HCT116 (cell line): ENCODE results near the gene SPATA21. TPM values are rescaled to one million over a fixed set of nuclear protein-coding genes. Genes with fewer than 3 reads are reported as not detected.

Experiments
- ATAC-seq: fragments of 200-7000 bp; cut with Tn5 transposase; 2 replicates; pipeline ENCODE4 v1.9.1; 2020; ENCODE audit warnings: mild to moderate bottlenecking, moderate library complexity
- BruUV-seq: library from RNA; stranded (reverse); fragments of 400-500 nt; replicated peaks from 2 replicates; lab custom pipeline; 2021; lab: Mats Ljungman, UMichigan
- CTCF ChIA-PET: fragments of 300-600 bp; sonication (Branson Sonifier 250); formaldehyde crosslinking; loops from one replicate; lab custom pipeline; 2021; ENCODE audit warnings: antibody characterized with exemption; lab: Charles Lee
- POLR2A ChIA-PET: fragments of 300-600, 350-600 bp; sonication (Branson Sonifier 250); formaldehyde crosslinking; loops from one replicate; lab custom pipeline; 2021; ENCODE audit warnings: antibody characterized with exemption; lab: Charles Lee
- RAD21 ChIA-PET, 2 experiments: fragments of 300-600 bp; sonication (Branson Sonifier 250); formaldehyde crosslinking; loops; one replicate each; lab custom pipeline; 2023; ENCODE audit warnings: low total read pairs in 2 of 2; ENCODE audit not compliant: uncharacterized antibody in 2 of 2, unreplicated experiment in 2 of 2, low non-redundant PET in 1 of 2; lab: Charles Lee
- DNase-seq: peaks from one replicate; pipeline ENCODE4 v3.0.0-alpha.2; 2010; ENCODE audit warnings: low read depth, low spot score
- H2AFZ ChIP-seq: fragments of 200-600 bp; shearing (Covaris generic), sonication (generic); 2 replicates; pipeline ENCODE4 v1.6.1; 2017; ENCODE audit warnings: low read depth, mixed run types, mixed read lengths, antibody characterized with exemption, low read length; ENCODE audit not compliant: poor library complexity, severe bottlenecking
- H3K27ac ChIP-seq: 2 replicates; pipeline ENCODE4 v1.5.1; 2012; ENCODE audit warnings: low read depth, low read length
- H3K27me3 ChIP-seq: fragments of 200-600 bp; sonication (generic); 2 replicates; pipeline ENCODE4 v1.6.1; 2016; ENCODE audit warnings: mixed run types, low read length, mixed read lengths; ENCODE audit not compliant: insufficient read depth
- H3K36me3 ChIP-seq, 2 experiments: fragments of 200-500 bp in 1 of 2; fragments of 200-600 bp in 1 of 2; sonication (Bioruptor generic) in 1 of 2; sonication (generic) in 1 of 2; 2 replicates each; pipeline versions ENCODE4 v1.5.1 to v1.6.1; 2014 to 2016; ENCODE audit warnings: low read length in 2 of 2, inconsistent platforms in 1 of 2, mixed read lengths in 1 of 2, mixed run types in 1 of 2; ENCODE audit not compliant: insufficient read depth in 2 of 2, control insufficient read depth in 1 of 2
- H3K4me1 ChIP-seq, 2 experiments: fragments of 200-600 bp in 1 of 2; sonication (generic) in 1 of 2; 2 replicates each; pipeline versions ENCODE4 v1.5.1 to v1.6.1; 2012 to 2017; ENCODE audit warnings: low read length in 2 of 2, inconsistent platforms in 1 of 2, mild to moderate bottlenecking in 1 of 2, mixed read lengths in 1 of 2, mixed run types in 1 of 2, moderate library complexity in 1 of 2; ENCODE audit not compliant: insufficient read depth in 2 of 2, control insufficient read depth in 1 of 2
- H3K4me2 ChIP-seq: fragments of 200-600 bp; sonication (generic); 2 replicates; pipeline ENCODE4 v1.6.1; 2017; ENCODE audit warnings: mixed run types, low read length, mixed read lengths
- H3K4me3 ChIP-seq, 2 experiments: fragments of 200-600 bp in 1 of 2; sonication (generic) in 1 of 2; replicated peaks in 1 of 2; 2 replicates each; pipeline ENCODE4 v1.5.1; 2011 to 2016; ENCODE audit warnings: low read length in 2 of 2, control low read depth in 1 of 2, low read depth in 1 of 2, mild to moderate bottlenecking in 1 of 2, mixed read lengths in 1 of 2, mixed run types in 1 of 2
- H3K79me2 ChIP-seq: fragments of 200-600 bp; sonication (generic); 2 replicates; pipeline ENCODE4 v1.6.1; 2017; ENCODE audit warnings: mild to moderate bottlenecking, mixed run types, low read length, moderate library complexity, mixed read lengths; ENCODE audit not compliant: insufficient read depth
- H3K9ac ChIP-seq: fragments of 200-600 bp; sonication (generic); 2 replicates; pipeline ENCODE4 v1.6.1; 2016; ENCODE audit warnings: low read length, mixed read lengths
- H3K9me2 ChIP-seq: fragments of 200-600 bp; sonication (generic), shearing (Covaris generic); 2 replicates; pipeline ENCODE4 v1.6.1; 2017; ENCODE audit warnings: mixed run types, mild to moderate bottlenecking, moderate library complexity; ENCODE audit not compliant: insufficient read depth
- H3K9me3 ChIP-seq, 2 experiments: fragments of 200-500 bp in 1 of 2; fragments of 200-600 bp in 1 of 2; sonication (Bioruptor generic) in 1 of 2; sonication (generic) in 1 of 2; 2 replicates each; pipeline ENCODE4 v1.6.1; 2014 to 2017; ENCODE audit warnings: low read length in 2 of 2, mixed read lengths in 2 of 2, inconsistent platforms in 1 of 2, low read depth in 1 of 2, mild to moderate bottlenecking in 1 of 2, mixed run types in 1 of 2, moderate library complexity in 1 of 2; ENCODE audit not compliant: control insufficient read depth in 1 of 2, insufficient read depth in 1 of 2
- H4K20me1 ChIP-seq: fragments of 200-600 bp; sonication (generic), shearing (Covaris generic); 2 replicates; pipeline ENCODE4 v1.6.1; 2017; ENCODE audit warnings: mixed run types, mild to moderate bottlenecking, moderate library complexity; ENCODE audit not compliant: insufficient read depth
- ELF1 ChIP-seq: IDR thresholded peaks from 2 replicates; pipeline ENCODE4 v1.6.1; 2012; ENCODE audit warnings: low read depth, borderline replicate concordance
- EZH2 ChIP-seq: fragments of 200-600 bp; sonication (generic); IDR thresholded peaks from 2 replicates; pipeline ENCODE4 v1.6.1; 2017; ENCODE audit warnings: antibody characterized with exemption, mixed run types
- EZH2phosphoT487 ChIP-seq: fragments of 200-600 bp; IDR thresholded peaks from 2 replicates; pipeline ENCODE4 v1.6.1; 2018; ENCODE audit warnings: antibody characterized with exemption, borderline replicate concordance
- JUND ChIP-seq: IDR thresholded peaks from 2 replicates; pipeline ENCODE4 v1.6.1; 2012
- POLR2A ChIP-seq: IDR thresholded peaks from 2 replicates; pipeline ENCODE4 v1.7.0; 2011; ENCODE audit warnings: borderline replicate concordance; ENCODE audit not compliant: insufficient read depth, insufficient read length; ENCODE audit errors: extremely low read depth
- POLR2AphosphoS5 ChIP-seq: IDR thresholded peaks from 2 replicates; pipeline ENCODE4 v1.6.1; 2011; ENCODE audit warnings: mild to moderate bottlenecking, low read depth, low read length, moderate library complexity
- YY1 ChIP-seq: IDR thresholded peaks from 2 replicates; pipeline ENCODE4 v1.6.1; 2011; ENCODE audit warnings: low read length, low read depth, moderate library complexity, mild to moderate bottlenecking; ENCODE audit not compliant: insufficient replicate concordance; ENCODE audit errors: extremely low read depth
- intact Hi-C: fragments of 100-400 bp; cut with micrococcal nuclease; formaldehyde crosslinking; loops from 2 replicates; pipeline ENCODE4 v1.10.0; 2022
- total RNA-seq: library from RNA; stranded (reverse); gene quantifications from one replicate; pipeline ENCODE4 v1.2.1, GENCODE V29; 2021; ENCODE audit not compliant: unreplicated experiment
- TF ChIP-seq, protein P1 (sequence below): IDR thresholded peaks from 2 replicates; pipeline ENCODE4 v1.6.1; 2011; ENCODE audit warnings: mild to moderate bottlenecking, low read length, moderate library complexity; ENCODE audit not compliant: insufficient replicate concordance; ENCODE audit errors: extremely low read depth
- TF ChIP-seq, protein P2 (sequence below), 3 experiments: fragments of 200-600 bp in 1 of 3; sonication (generic) in 1 of 3; IDR thresholded peaks in 2 of 3; conservative IDR thresholded peaks in 1 of 3; 2 replicates each; pipeline ENCODE4 v1.5.1; 2012 to 2017; ENCODE audit warnings: low read depth in 2 of 3, low read length in 2 of 3, antibody characterized with exemption in 1 of 3, borderline replicate concordance in 1 of 3, control low read depth in 1 of 3, mild to moderate bottlenecking in 1 of 3, mixed read lengths in 1 of 3, mixed run types in 1 of 3, moderate library complexity in 1 of 3; ENCODE audit not compliant: insufficient read depth in 1 of 3
- TF ChIP-seq, protein P3 (sequence below): IDR thresholded peaks from 2 replicates; pipeline ENCODE4 v1.6.1; 2012
- TF ChIP-seq, protein P4 (sequence below): IDR thresholded peaks from 2 replicates; pipeline ENCODE4 v1.6.1; 2012

The SPATA21 gene
- total RNA-seq, 1 experiment from 2014 or later: not detected

DNA sequence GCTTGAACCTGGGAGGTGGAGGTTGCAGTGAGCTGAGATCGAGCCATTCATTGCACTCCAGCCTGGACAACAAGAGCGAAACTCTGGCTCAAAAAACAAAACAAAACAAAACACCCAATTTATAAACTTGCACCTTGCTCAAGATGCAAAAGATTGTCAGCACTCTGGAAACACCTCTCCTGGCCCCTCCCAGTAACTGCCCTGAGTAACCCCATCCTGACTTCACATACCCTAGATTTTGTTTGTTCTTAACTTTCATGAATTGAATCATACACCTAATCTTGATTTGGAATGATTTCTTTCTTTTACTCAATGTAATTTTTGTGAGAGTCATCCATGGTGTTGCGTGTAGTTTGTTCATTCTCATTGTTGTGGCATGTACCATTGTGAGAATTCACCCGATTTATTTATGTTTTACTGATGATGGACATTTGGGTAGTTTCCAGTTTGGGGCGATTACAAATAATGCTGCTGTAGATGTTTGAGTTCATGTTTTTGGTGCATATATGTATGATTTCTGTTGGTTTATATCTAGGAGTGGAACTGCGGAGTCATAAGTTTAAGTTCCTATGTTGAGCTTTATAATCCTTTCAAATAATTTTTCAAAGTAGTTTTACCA is 13.7 kb upstream of the SPATA21 start:
- Histone ChIP-seq H2AFZ (no peak overlapping the region), H3K9me3 (no peaks in the 10 kb centered on the region), H3K9ac (no peak overlapping the region), H3K4me3 (no peak overlapping the region), H3K79me2 (no peaks in the 10 kb centered on the region), H3K27ac (no peak overlapping the region), H3K9me2 (no peaks in the 10 kb centered on the region), H3K36me3 (peaks cover 36 to 37% of the 10 kb centered on the region in 2 experiments), H4K20me1 (no peaks in the 10 kb centered on the region), H3K27me3 (no peaks in the 10 kb centered on the region), H3K4me1 (no peaks in the 10 kb centered on the region), H3K4me2 (no peak overlapping the region)
- TF ChIP-seq JUND (no peak), EZH2 (no peak), ELF1 (no peak)
- TF ChIP-seq, protein P1, sequence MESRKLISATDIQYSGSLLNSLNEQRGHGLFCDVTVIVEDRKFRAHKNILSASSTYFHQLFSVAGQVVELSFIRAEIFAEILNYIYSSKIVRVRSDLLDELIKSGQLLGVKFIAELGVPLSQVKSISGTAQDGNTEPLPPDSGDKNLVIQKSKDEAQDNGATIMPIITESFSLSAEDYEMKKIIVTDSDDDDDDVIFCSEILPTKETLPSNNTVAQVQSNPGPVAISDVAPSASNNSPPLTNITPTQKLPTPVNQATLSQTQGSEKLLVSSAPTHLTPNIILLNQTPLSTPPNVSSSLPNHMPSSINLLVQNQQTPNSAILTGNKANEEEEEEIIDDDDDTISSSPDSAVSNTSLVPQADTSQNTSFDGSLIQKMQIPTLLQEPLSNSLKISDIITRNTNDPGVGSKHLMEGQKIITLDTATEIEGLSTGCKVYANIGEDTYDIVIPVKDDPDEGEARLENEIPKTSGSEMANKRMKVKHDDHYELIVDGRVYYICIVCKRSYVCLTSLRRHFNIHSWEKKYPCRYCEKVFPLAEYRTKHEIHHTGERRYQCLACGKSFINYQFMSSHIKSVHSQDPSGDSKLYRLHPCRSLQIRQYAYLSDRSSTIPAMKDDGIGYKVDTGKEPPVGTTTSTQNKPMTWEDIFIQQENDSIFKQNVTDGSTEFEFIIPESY: no peak
- BruUV-seq: no TSS peak
- no peak for ATAC-seq
- RAD21 ChIA-PET: no interaction called here
- intact Hi-C loops: no loop called here
- no peak for DNase-seq
- CTCF ChIA-PET: no interaction called here
- POLR2A ChIA-PET: interaction anchor here (1.5 kb wide), 1 partner anchor 10 kb away, joined by 5 read pairs; the partner anchor contains the start of gene NECAP2

DNA sequence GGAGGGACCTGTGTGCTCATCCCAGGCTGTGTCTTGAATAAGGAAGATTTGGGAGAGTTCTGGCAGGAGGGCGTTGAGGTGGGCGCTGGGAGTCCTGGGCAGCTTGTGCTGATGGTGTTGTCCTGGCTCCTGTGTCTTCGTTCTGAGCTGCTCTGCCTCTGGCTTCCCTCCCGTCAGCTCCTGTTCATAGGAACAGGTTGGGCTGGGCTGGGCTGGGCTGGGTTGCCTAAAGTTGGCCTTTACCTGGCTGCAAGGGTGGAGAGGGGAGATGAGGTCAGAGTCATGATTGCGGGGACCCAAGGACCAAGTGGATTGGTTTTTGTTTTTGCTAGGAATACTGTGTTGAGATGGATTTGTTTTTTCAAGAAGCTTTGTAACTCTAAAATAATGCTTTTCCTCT is 12.4 kb upstream of the SPATA21 start:
- Histone ChIP-seq H3K79me2 (0 out of 2 replicates have a peak, but pooled peaks cover 3% of the 10 kb centered on the region), H3K9ac (no peak overlapping the region), H3K9me3 (no peaks in the 10 kb centered on the region), H3K27me3 (no peaks in the 10 kb centered on the region), H3K9me2 (no peaks in the 10 kb centered on the region), H2AFZ (no peak overlapping the region), H3K27ac (no peak overlapping the region), H3K4me2 (no peak overlapping the region), H4K20me1 (no peaks in the 10 kb centered on the region), H3K4me1 (no peaks in the 10 kb centered on the region), H3K36me3 (peaks cover 36 to 42% of the 10 kb centered on the region in 2 experiments), H3K4me3 (no peak overlapping the region)
- intact Hi-C loops: no loop called here
- POLR2A ChIA-PET: no interaction called here
- DNase-seq (no peak), ATAC-seq (no peak)
- RAD21 ChIA-PET: no interaction called here
- no TSS peak for BruUV-seq
- CTCF ChIA-PET: no interaction called here
- TF ChIP-seq EZH2phosphoT487: no peak
- no peak for TF ChIP-seq YY1
- TF ChIP-seq, protein P2, sequence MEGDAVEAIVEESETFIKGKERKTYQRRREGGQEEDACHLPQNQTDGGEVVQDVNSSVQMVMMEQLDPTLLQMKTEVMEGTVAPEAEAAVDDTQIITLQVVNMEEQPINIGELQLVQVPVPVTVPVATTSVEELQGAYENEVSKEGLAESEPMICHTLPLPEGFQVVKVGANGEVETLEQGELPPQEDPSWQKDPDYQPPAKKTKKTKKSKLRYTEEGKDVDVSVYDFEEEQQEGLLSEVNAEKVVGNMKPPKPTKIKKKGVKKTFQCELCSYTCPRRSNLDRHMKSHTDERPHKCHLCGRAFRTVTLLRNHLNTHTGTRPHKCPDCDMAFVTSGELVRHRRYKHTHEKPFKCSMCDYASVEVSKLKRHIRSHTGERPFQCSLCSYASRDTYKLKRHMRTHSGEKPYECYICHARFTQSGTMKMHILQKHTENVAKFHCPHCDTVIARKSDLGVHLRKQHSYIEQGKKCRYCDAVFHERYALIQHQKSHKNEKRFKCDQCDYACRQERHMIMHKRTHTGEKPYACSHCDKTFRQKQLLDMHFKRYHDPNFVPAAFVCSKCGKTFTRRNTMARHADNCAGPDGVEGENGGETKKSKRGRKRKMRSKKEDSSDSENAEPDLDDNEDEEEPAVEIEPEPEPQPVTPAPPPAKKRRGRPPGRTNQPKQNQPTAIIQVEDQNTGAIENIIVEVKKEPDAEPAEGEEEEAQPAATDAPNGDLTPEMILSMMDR (IDR thresholded peaks at IDR 0.05 in 2 of 3, conservative IDR thresholded peaks at IDR 0.05 in 1 of 3; ENCODE audit: borderline replicate concordance in 1 of 3, insufficient read depth in 1 of 3, low read depth in 2 of 3, low read length in 2 of 3): no peak
- no peak for TF ChIP-seq POLR2AphosphoS5
- TF ChIP-seq, protein P3, sequence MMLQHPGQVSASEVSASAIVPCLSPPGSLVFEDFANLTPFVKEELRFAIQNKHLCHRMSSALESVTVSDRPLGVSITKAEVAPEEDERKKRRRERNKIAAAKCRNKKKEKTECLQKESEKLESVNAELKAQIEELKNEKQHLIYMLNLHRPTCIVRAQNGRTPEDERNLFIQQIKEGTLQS: no peak
- TF ChIP-seq, protein P1: no peak
- TF ChIP-seq, protein P4, sequence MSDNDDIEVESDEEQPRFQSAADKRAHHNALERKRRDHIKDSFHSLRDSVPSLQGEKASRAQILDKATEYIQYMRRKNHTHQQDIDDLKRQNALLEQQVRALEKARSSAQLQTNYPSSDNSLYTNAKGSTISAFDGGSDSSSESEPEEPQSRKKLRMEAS: no peak
- TF ChIP-seq POLR2A: no peak
